ENCODE results near the gene DPY30. TPM values are rescaled to one million over a fixed set of nuclear protein-coding genes. Genes with fewer than 3 reads are reported as not detected.

Gene DPY30
- total RNA-seq, 4 donors from 2014 or later, result 29.5 to 45.4 (median 36.3) TPM

DNA sequence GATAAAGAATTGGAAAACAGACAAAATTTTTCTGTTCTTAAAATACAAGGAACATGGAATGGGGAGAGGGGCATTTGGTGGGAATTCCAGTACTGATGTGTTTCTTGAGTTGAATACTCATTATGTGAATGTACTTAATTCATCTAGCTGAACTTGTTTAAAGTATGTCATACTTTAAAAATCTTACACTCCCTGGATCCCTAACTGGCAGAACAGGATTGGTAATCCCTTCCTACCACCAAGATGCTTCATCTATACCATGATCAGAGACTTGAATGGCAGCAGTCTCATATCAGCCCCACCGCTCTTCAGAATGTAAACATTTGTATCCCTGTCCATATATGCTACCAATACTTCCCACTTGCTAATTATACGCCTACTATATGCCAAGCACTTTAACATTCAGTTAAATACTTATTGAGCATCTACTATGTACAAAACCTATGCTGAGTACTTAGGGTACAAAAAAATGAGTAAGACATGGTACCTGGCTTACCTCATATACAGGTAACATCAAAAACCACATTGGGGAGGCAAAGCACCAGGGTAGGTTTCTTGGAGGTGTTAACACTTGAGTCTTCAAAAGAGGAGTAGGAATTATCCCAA, 34.1 kb downstream of the DPY30 start:
- peaks cover 3 to 16% (median 6%) of the 10 kb centered on the region in 4 donors for H3K4me1 ChIP-seq
- H3K36me3 ChIP-seq, result no peaks in the 10 kb centered on the region
- H3K27me3 ChIP-seq, result no peaks in the 10 kb centered on the region
- DNase-seq, result no peak
- TF ChIP-seq POLR2A (IDR thresholded peaks at IDR 0.05), result no peak
- TF ChIP-seq, protein P1, sequence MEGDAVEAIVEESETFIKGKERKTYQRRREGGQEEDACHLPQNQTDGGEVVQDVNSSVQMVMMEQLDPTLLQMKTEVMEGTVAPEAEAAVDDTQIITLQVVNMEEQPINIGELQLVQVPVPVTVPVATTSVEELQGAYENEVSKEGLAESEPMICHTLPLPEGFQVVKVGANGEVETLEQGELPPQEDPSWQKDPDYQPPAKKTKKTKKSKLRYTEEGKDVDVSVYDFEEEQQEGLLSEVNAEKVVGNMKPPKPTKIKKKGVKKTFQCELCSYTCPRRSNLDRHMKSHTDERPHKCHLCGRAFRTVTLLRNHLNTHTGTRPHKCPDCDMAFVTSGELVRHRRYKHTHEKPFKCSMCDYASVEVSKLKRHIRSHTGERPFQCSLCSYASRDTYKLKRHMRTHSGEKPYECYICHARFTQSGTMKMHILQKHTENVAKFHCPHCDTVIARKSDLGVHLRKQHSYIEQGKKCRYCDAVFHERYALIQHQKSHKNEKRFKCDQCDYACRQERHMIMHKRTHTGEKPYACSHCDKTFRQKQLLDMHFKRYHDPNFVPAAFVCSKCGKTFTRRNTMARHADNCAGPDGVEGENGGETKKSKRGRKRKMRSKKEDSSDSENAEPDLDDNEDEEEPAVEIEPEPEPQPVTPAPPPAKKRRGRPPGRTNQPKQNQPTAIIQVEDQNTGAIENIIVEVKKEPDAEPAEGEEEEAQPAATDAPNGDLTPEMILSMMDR (IDR thresholded peaks at IDR 0.05), result no peak
- H3K9me3 ChIP-seq, result no peaks in the 10 kb centered on the region
- H3K27ac ChIP-seq, result no peak overlapping the region
- H3K4me3 ChIP-seq, result no peak overlapping the region

DNA sequence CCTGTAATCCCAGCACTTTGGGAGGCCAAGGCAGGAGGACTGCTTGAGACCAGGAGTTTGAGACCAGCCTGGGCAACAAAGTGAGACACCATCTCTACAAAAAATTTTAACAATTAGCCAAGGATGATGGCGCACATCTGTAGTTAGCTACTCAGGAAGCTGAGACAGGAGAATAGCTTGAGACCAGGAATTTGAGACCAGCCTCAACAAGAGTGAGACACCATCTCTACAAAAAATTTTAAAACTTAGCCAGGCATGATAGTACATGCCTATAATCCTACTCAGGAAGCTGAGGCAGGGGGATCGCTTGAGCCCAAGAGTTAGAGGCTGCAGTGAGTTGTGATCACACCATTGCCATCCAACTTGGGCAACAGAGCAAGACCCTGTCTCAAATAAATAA, 35.8 kb downstream of the DPY30 start:
- TF ChIP-seq, protein P1 (IDR thresholded peaks at IDR 0.05), result no peak
- no peaks in the 10 kb centered on the region for H3K36me3 ChIP-seq
- no peak overlapping the region for H3K27ac ChIP-seq
- no peaks in the 10 kb centered on the region for H3K27me3 ChIP-seq
- H3K9me3 ChIP-seq, result no peaks in the 10 kb centered on the region
- DNase-seq, result no peak
- H3K4me1 ChIP-seq, result peaks cover 3 to 12% (median 5%) of the 10 kb centered on the region in 4 donors
- H3K4me3 ChIP-seq, result no peak overlapping the region

DNA sequence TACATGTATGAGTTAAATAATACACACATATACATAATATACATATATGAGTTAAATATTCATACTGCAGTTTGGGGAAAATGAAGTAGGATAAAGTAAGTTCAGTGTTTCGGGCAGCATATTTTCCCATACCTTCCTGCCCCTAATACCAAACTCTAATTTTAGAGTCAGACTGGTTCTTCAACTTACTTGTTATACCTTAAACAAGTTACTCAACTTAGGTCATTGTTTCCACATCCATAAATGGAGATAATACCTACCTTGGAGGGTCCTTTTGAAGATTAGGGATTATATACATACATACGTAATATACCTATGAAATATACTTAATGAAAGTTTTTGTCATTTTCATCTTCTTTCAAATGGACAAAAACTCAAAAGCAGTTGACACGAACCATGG, 37.2 kb downstream of the DPY30 start:
- TF ChIP-seq POLR2A (IDR thresholded peaks at IDR 0.05), result no peak
- TF ChIP-seq, protein P1 (IDR thresholded peaks at IDR 0.05), result no peak
- no peaks in the 10 kb centered on the region for H3K9me3 ChIP-seq
- H3K4me1 ChIP-seq, result no peaks in the 10 kb centered on the region
- no peak overlapping the region for H3K4me3 ChIP-seq
- no peaks in the 10 kb centered on the region for H3K36me3 ChIP-seq
- no peak for DNase-seq
- no peak overlapping the region for H3K27ac ChIP-seq
- no peaks in the 10 kb centered on the region for H3K27me3 ChIP-seq

DNA sequence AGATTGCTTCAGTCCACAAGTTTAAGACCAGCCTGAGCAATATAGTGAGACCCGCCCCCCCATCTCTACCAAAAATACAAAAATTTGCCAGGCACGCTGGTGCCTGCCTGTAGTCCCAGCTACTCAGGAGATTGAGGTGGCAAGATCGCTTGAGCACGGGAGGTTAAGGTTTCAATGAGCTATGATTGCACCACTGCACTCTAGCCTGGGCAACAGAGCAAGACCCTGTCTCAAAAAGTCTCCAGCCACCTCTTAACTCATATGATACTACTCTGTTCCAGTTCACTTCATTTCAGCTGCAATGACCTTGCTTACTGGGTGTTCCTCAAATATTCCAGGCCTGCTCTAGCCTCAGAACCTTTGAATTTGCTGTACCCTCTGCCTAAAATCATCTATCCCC, 40.2 kb downstream of the DPY30 start:
- DNase-seq, result no peak
- Histone ChIP-seq H3K27me3 (no peaks in the 10 kb centered on the region), H3K4me1 (no peaks in the 10 kb centered on the region), H3K9me3 (no peaks in the 10 kb centered on the region), H3K27ac (no peak overlapping the region), H3K4me3 (no peak overlapping the region), H3K36me3 (no peaks in the 10 kb centered on the region)
- TF ChIP-seq, protein P1 (IDR thresholded peaks at IDR 0.05), result no peak
- no peak for TF ChIP-seq POLR2A (IDR thresholded peaks at IDR 0.05)

DNA sequence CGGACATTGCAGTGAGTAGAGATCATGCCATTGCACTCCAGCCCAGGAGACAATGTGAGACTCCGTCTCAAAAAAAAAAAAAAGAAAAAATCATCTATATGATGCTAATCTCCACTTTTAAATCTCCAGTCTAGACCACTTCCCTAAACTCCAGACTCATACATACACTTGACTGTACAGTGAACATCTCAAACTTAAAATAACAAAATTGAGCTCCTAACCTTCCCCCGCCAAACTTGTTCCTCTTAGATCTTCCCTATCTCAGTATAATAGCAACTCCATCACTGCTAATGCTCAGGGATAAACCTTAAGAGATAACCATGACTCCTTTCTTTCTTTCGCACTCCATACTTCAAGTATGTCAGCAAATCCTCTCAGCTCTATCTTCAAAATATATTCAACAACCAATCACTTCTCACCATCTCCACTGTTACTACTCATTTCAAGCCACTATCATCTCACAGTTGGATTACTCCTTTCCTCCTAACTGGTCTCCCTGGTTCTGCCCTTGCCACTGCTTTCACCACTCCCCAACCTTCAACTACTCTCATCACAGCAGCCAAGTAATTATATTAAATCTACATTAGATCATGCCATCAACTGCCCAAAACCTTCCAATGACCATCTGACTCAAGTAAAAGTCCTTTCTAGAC, 40.7 kb downstream of the DPY30 start:
- Histone ChIP-seq H3K4me3 (no peak overlapping the region), H3K27me3 (no peaks in the 10 kb centered on the region), H3K36me3 (no peaks in the 10 kb centered on the region), H3K9me3 (no peaks in the 10 kb centered on the region), H3K4me1 (no peaks in the 10 kb centered on the region), H3K27ac (no peak overlapping the region)
- no peak for DNase-seq
- no peak for TF ChIP-seq POLR2A (IDR thresholded peaks at IDR 0.05)
- TF ChIP-seq, protein P1 (IDR thresholded peaks at IDR 0.05), result no peak
